Caco-2 (cell line): ENCODE measurements around the gene RTN1. TPM values are rescaled to one million over a fixed set of nuclear protein-coding genes. Genes with fewer than 3 reads are reported as not detected.

Experiments
- BruUV-seq: library from RNA; stranded (reverse); fragments of 400-500 nt; replicated peaks from 2 replicates; lab custom pipeline; 2021; lab: Mats Ljungman, UMichigan
- CTCF ChIA-PET: fragments of 300-600 bp; sonication (Branson Sonifier 250); formaldehyde crosslinking; loops from one replicate; lab custom pipeline; 2022; ENCODE audit warnings: antibody characterized with exemption; lab: Charles Lee
- POLR2A ChIA-PET: fragments of 300-600 bp; sonication (Branson Sonifier 250); formaldehyde crosslinking; loops from one replicate; lab custom pipeline; 2022; ENCODE audit warnings: antibody characterized with exemption; lab: Charles Lee
- DNase-seq, 2 experiments: peaks; one replicate each; pipeline versions ENCODE4 v3.0.0 to v3.0.0-alpha.2; 2020 to 2022
- H3K27me3 ChIP-seq: replicated peaks from 2 replicates; pipeline ENCODE4 v1.6.0; 2011; ENCODE audit warnings: low read length; ENCODE audit not compliant: control insufficient read depth, insufficient read depth
- H3K36me3 ChIP-seq: 2 replicates; pipeline ENCODE4 v1.5.1; 2011; ENCODE audit warnings: low read length; ENCODE audit not compliant: control insufficient read depth, insufficient read depth
- H3K4me1 ChIP-seq: fragments of 250-450 bp; sonication (Bioruptor Pico); 2 replicates; pipeline ENCODE4 v1.5.1; 2020; ENCODE audit warnings: mild to moderate bottlenecking
- H3K4me3 ChIP-seq: 2 replicates; pipeline ENCODE4 v1.5.1; 2011; ENCODE audit warnings: low read depth, mild to moderate bottlenecking, control low read depth, low read length
- H3K9me3 ChIP-seq: fragments of 250-450 bp; sonication (Bioruptor Pico); 2 replicates; pipeline ENCODE4 v1.5.1; 2020; ENCODE audit warnings: mild to moderate bottlenecking, moderate library complexity
- H3K27ac Mint-ChIP-seq: one replicate; pipeline ENCODE4 v1.8.0; 2022; ENCODE audit warnings: mixed read lengths; ENCODE audit not compliant: unreplicated experiment
- H3K27me3 Mint-ChIP-seq: one replicate; pipeline ENCODE4 v1.8.0; 2022; ENCODE audit warnings: mixed read lengths; ENCODE audit not compliant: insufficient read depth, unreplicated experiment
- H3K36me3 Mint-ChIP-seq: one replicate; pipeline ENCODE4 v1.8.0; 2022; ENCODE audit warnings: mild to moderate bottlenecking, mixed read lengths; ENCODE audit not compliant: insufficient read depth, unreplicated experiment
- H3K4me1 Mint-ChIP-seq: one replicate; pipeline ENCODE4 v1.8.0; 2022; ENCODE audit warnings: low read depth, mixed read lengths; ENCODE audit not compliant: unreplicated experiment
- H3K4me3 Mint-ChIP-seq: one replicate; pipeline ENCODE4 v1.8.0; 2022; ENCODE audit warnings: mild to moderate bottlenecking, moderate library complexity, mixed read lengths; ENCODE audit not compliant: unreplicated experiment
- H3K9me3 Mint-ChIP-seq: one replicate; pipeline ENCODE4 v1.8.0; 2022; ENCODE audit warnings: mixed read lengths; ENCODE audit not compliant: unreplicated experiment
- intact Hi-C: fragments of 100-400 bp; cut with micrococcal nuclease; formaldehyde crosslinking; loops from one replicate; pipeline ENCODE4 v1.10.0; 2022; ENCODE audit not compliant: unreplicated experiment
- total RNA-seq: library from RNA; stranded (reverse); gene quantifications from 2 replicates; pipeline ENCODE4 v1.2.3, GENCODE V29; 2022
- TF ChIP-seq, protein P1 (sequence below), 2 experiments: fragments of 200-600 bp in 1 of 2; IDR thresholded peaks; 1 replicate in 1 of 2; 2 replicates in 1 of 2; pipeline versions ENCODE4 v1.5.1 to v1.8.0; 2011 to 2022; ENCODE audit warnings: antibody characterized with exemption in 1 of 2, control low read depth in 1 of 2, inconsistent platforms in 1 of 2, low read depth in 1 of 2, low read length in 1 of 2, mild to moderate bottlenecking in 1 of 2, moderate library complexity in 1 of 2; ENCODE audit not compliant: insufficient read depth in 1 of 2, severe bottlenecking in 1 of 2, unreplicated experiment in 1 of 2

Gene RTN1
- total RNA-seq, 1 experiment from 2014 or later = 0.25 TPM

GRCh38 chr14:59869381-59870255 lies 958 bp downstream of the RTN1 start:
- 0 out of 2 replicates have a peak, but pooled peaks cover 5% of the 10 kb centered on the region for H3K4me1 ChIP-seq
- Mint-ChIP-seq H3K9me3 (no peaks in the 10 kb centered on the region), H3K4me3 (peak overlapping the region; percentile 86), H3K4me1 (peaks cover 5% of the 10 kb centered on the region), H3K36me3 (no peaks in the 10 kb centered on the region), H3K27ac (no peak overlapping the region), H3K27me3 (peaks cover 21% of the 10 kb centered on the region)
- no peak overlapping the region; the same call in none of the 2 replicates for H3K4me3 ChIP-seq
- H3K36me3 ChIP-seq = no peaks in the 10 kb centered on the region
- H3K27me3 ChIP-seq = peaks cover 4% of the 10 kb centered on the region; the same call in 1 of the 2 replicates
- POLR2A ChIA-PET = no interaction called here
- BruUV-seq = no TSS peak
- CTCF ChIA-PET = interaction anchor here (0.6 kb wide), 1 partner anchor 29 kb away, joined by 3 read pairs; no protein-coding TSS in a partner anchor
- DNase-seq = no peak
- no peaks in the 10 kb centered on the region for H3K9me3 ChIP-seq
- TF ChIP-seq, protein P1, sequence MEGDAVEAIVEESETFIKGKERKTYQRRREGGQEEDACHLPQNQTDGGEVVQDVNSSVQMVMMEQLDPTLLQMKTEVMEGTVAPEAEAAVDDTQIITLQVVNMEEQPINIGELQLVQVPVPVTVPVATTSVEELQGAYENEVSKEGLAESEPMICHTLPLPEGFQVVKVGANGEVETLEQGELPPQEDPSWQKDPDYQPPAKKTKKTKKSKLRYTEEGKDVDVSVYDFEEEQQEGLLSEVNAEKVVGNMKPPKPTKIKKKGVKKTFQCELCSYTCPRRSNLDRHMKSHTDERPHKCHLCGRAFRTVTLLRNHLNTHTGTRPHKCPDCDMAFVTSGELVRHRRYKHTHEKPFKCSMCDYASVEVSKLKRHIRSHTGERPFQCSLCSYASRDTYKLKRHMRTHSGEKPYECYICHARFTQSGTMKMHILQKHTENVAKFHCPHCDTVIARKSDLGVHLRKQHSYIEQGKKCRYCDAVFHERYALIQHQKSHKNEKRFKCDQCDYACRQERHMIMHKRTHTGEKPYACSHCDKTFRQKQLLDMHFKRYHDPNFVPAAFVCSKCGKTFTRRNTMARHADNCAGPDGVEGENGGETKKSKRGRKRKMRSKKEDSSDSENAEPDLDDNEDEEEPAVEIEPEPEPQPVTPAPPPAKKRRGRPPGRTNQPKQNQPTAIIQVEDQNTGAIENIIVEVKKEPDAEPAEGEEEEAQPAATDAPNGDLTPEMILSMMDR (IDR thresholded peaks at IDR 0.05; ENCODE audit: insufficient read depth in 1 of 2, low read depth in 1 of 2, low read length in 1 of 2, severe bottlenecking in 1 of 2, unreplicated experiment in 1 of 2) = no peak
- intact Hi-C loops = no loop called here

GRCh38 chr14:59868021-59868420 lies 2.6 kb downstream of the RTN1 start:
- CTCF ChIA-PET = no interaction called here
- no TSS peak for BruUV-seq
- Mint-ChIP-seq H3K4me1 (peaks cover 5% of the 10 kb centered on the region), H3K36me3 (no peaks in the 10 kb centered on the region), H3K4me3 (no peak overlapping the region), H3K27me3 (peaks cover 19% of the 10 kb centered on the region), H3K27ac (no peak overlapping the region), H3K9me3 (no peaks in the 10 kb centered on the region)
- POLR2A ChIA-PET = no interaction called here
- 0 out of 2 replicates have a peak, but pooled peaks cover 5% of the 10 kb centered on the region for H3K4me1 ChIP-seq
- H3K9me3 ChIP-seq = no peaks in the 10 kb centered on the region
- peaks cover 4% of the 10 kb centered on the region; the same call in 1 of the 2 replicates for H3K27me3 ChIP-seq
- DNase-seq = no peak
- H3K36me3 ChIP-seq = no peaks in the 10 kb centered on the region
- TF ChIP-seq, protein P1 (IDR thresholded peaks at IDR 0.05; ENCODE audit: insufficient read depth in 1 of 2, low read depth in 1 of 2, low read length in 1 of 2, severe bottlenecking in 1 of 2, unreplicated experiment in 1 of 2) = no peak
- no peak overlapping the region for H3K4me3 ChIP-seq
- intact Hi-C loops = no loop called here

DNA sequence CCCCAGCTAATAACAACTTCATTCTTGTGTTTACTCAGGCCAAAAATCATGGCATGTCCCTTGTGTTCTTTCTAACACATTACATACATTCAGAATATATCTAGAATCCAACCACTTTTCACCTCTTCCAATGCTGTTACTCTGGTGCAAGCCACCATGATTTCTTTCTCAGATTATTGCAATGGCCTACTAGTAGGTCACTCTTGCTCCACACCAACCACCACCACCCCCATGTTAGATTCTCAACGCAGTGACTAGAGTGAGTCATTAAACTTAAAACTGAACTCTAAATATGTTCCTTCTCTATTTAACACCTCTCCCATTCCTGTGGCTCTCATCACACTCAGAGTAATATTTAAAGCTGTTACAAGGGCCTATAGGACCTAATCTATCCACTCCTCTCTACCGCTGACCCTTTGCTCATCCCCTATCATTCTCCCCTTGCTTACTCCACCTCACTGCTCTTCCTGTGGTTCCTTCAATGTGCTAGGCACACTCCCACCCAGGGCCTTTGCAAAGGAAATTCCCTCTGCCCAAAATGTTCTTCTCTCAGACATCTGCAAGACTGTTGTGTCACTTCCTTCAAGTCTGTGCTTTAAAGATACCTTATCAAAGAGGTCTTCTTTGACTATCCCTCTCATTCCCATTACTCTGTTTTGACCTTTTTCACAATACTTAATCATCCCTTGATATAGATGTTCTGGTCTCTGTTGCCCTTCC lies 6.6 kb downstream of the RTN1 start:
- TF ChIP-seq, protein P1 (IDR thresholded peaks at IDR 0.05; ENCODE audit: insufficient read depth in 1 of 2, low read depth in 1 of 2, low read length in 1 of 2, severe bottlenecking in 1 of 2, unreplicated experiment in 1 of 2) = no peak
- CTCF ChIA-PET = no interaction called here
- H3K36me3 Mint-ChIP-seq = no peaks in the 10 kb centered on the region
- Histone ChIP-seq H3K27me3 (no peaks in the 10 kb centered on the region; the same call in 1 of the 2 replicates), H3K9me3 (no peaks in the 10 kb centered on the region; the same call in 1 of the 2 replicates), H3K36me3 (no peaks in the 10 kb centered on the region), H3K4me3 (no peak overlapping the region), H3K4me1 (no peaks in the 10 kb centered on the region)
- peaks cover 8% of the 10 kb centered on the region for H3K9me3 Mint-ChIP-seq
- no peak for DNase-seq
- BruUV-seq = no TSS peak
- no peaks in the 10 kb centered on the region for H3K4me1 Mint-ChIP-seq
- no peak overlapping the region for H3K27ac Mint-ChIP-seq
- peaks cover 5% of the 10 kb centered on the region for H3K27me3 Mint-ChIP-seq
- no peak overlapping the region for H3K4me3 Mint-ChIP-seq
- intact Hi-C loops = no loop called here
- POLR2A ChIA-PET = no interaction called here
